K562 (cell line): ENCODE results near the gene AIF1. TPM values are rescaled to one million over a fixed set of nuclear protein-coding genes. Genes with fewer than 3 reads are reported as not detected.

Experiments
- BACH1 ChIP-seq: fragments of 200-800 bp; sonication (Bioruptor generic); IDR thresholded peaks from 2 replicates; pipeline ENCODE4 v1.6.1; 2016; ENCODE audit warnings: missing genetic modification characterization, missing compliant biosample characterization
- CCNT2 ChIP-seq: IDR thresholded peaks from 2 replicates; pipeline ENCODE4 v1.6.1; 2011; ENCODE audit warnings: borderline replicate concordance, low read depth, mild to moderate bottlenecking, moderate library complexity, mixed read lengths, low read length; ENCODE audit not compliant: insufficient read length; ENCODE audit errors: extremely low read depth
- CHD1 ChIP-seq: fragments of 200-600 bp; sonication (generic); IDR thresholded peaks from one replicate; pipeline ENCODE4 v1.6.1; 2012; ENCODE audit warnings: mild to moderate bottlenecking, moderate library complexity, low read length, inconsistent platforms
- GABPB1 ChIP-seq: sonication (generic); formaldehyde crosslinking; IDR thresholded peaks from 2 replicates; pipeline ENCODE4 v1.8.0; 2022; ENCODE audit warnings: mild to moderate bottlenecking, missing genetic modification reagents
- HEY1 ChIP-seq: fragments of 250-450 bp; sonication (Bioruptor Pico); IDR thresholded peaks from 2 replicates; pipeline ENCODE4 v1.5.0; 2020; ENCODE audit warnings: mild to moderate bottlenecking, moderate library complexity, borderline replicate concordance
- HNRNPH1 ChIP-seq: fragments of 200-400 bp; formaldehyde crosslinking; optimal IDR thresholded peaks from 2 replicates; pipeline ENCODE3; 2017; ENCODE audit warnings: low read depth, mild to moderate bottlenecking, low read length, moderate library complexity
- HNRNPUL1 ChIP-seq: fragments of 200-400 bp; formaldehyde crosslinking; IDR thresholded peaks from 2 replicates; pipeline ENCODE4 v1.6.1; 2017; ENCODE audit warnings: low read length
- KDM2B ChIP-seq: fragments of 250-450 bp; sonication (Bioruptor Pico); IDR thresholded peaks from 2 replicates; pipeline ENCODE4 v1.8.0; 2021; ENCODE audit warnings: mild to moderate bottlenecking, moderate library complexity
- KLF1 ChIP-seq: fragments of 450-650 bp; IDR thresholded peaks from 2 replicates; pipeline ENCODE4 v1.6.1; 2016; ENCODE audit warnings: missing genetic modification characterization, missing compliant biosample characterization
- L3MBTL2 ChIP-seq: fragments of 450-650 bp; IDR thresholded peaks from 2 replicates; pipeline ENCODE4 v1.6.1; 2016; ENCODE audit warnings: mild to moderate bottlenecking, moderate library complexity
- NCOA1 ChIP-seq: fragments of 450-650 bp; IDR thresholded peaks from 2 replicates; pipeline ENCODE4 v1.6.1; 2016; ENCODE audit warnings: low read depth
- PCBP1 ChIP-seq: fragments of 200-400 bp; formaldehyde crosslinking; IDR thresholded peaks from 2 replicates; pipeline ENCODE4 v1.6.1; 2018; ENCODE audit warnings: mild to moderate bottlenecking, low read depth, low read length; ENCODE audit not compliant: poor library complexity, severe bottlenecking
- PHB ChIP-seq: fragments of 250-450 bp; sonication (Bioruptor Pico); IDR thresholded peaks from 2 replicates; pipeline ENCODE4 v1.5.0; 2021
- RAD21 ChIP-seq, 2 experiments: fragments of 250-450 bp in 1 of 2; fragments of 450-650 bp in 1 of 2; sonication (Bioruptor Pico) in 1 of 2; formaldehyde crosslinking in 1 of 2; IDR thresholded peaks in 1 of 2; conservative IDR thresholded peaks in 1 of 2; 2 replicates each; pipeline versions ENCODE4 v1.4.0 to v1.8.0; 2020 to 2022; ENCODE audit warnings: mild to moderate bottlenecking in 2 of 2, moderate library complexity in 1 of 2
- RFX7 ChIP-seq: fragments of 250-450 bp; sonication (Bioruptor Pico); IDR thresholded peaks from 2 replicates; pipeline ENCODE4 v1.5.1; 2021; ENCODE audit warnings: mild to moderate bottlenecking
- TCF3 ChIP-seq: sonication (generic); formaldehyde crosslinking; IDR thresholded peaks from 2 replicates; pipeline ENCODE4 v1.4.0; 2020; ENCODE audit warnings: mild to moderate bottlenecking, missing genetic modification reagents
- TCF7L2 ChIP-seq: fragments of 150-350 bp; IDR thresholded peaks from 2 replicates; pipeline ENCODE4 v1.6.1; 2016; ENCODE audit warnings: low read depth, mild to moderate bottlenecking, low read length, moderate library complexity
- ZBTB5 ChIP-seq: fragments of 450-650 bp; IDR thresholded peaks from 2 replicates; pipeline ENCODE4 v1.6.1; 2017; ENCODE audit warnings: antibody characterized with exemption
- ZFX ChIP-seq: sonication (generic); formaldehyde crosslinking; IDR thresholded peaks from 2 replicates; pipeline ENCODE4 v1.8.0; 2022; ENCODE audit warnings: mild to moderate bottlenecking, missing genetic modification reagents, moderate library complexity
- ZNF316 ChIP-seq: fragments of 450-650 bp; IDR thresholded peaks from 2 replicates; pipeline ENCODE4 v1.6.1; 2016
- polyA plus RNA-seq, 8 experiments: library from polyadenylated mRNA; depleted of rRNA in 4 of 8; stranded (reverse) in 5 of 8; unstranded in 3 of 8; fragments of >200 nt; fragmentation: Nextera tagmentation in 2 of 8; fragmentation: Illumina TruSeq in 1 of 8; extraction: Ambion mirVana in 2 of 8; extraction: Trizol in 1 of 8; gene quantifications; 2 replicates each; pipeline versions ENCODE4 v1.2.1 to v1.2.3, GENCODE V29; 2011 to 2014; ENCODE audit warnings: inconsistent platforms in 1 of 8, missing spikeins in 1 of 8
- total RNA-seq, 7 experiments: library from RNA; depleted of rRNA in 6 of 7; stranded (reverse); fragments of >200 nt in 6 of 7; fragmentation: Illumina TruSeq in 2 of 7; extraction: Trizol in 2 of 7; gene quantifications; 2 replicates each; pipeline versions ENCODE4 v1.2.1 to v1.2.3, GENCODE V29; 2011 to 2021; ENCODE audit warnings: low replicate concordance in 1 of 7
- TF ChIP-seq, protein P1 (sequence below): fragments of 250-450 bp; sonication (Bioruptor Pico); IDR thresholded peaks from 2 replicates; pipeline ENCODE4 v1.4.0; 2020; ENCODE audit warnings: mild to moderate bottlenecking, moderate library complexity
- TF ChIP-seq, protein P2 (sequence below): sonication (generic); formaldehyde crosslinking; IDR thresholded peaks from 2 replicates; pipeline ENCODE4 v1.8.0; 2022; ENCODE audit warnings: mild to moderate bottlenecking, missing genetic modification reagents

The AIF1 gene
- total and polyA plus RNA-seq, 9 of the 15 experiments (the other 6 are each of a cell fraction or from before 2014, with no cell fraction given), result 9.4 to 33.4 (median 19.4) TPM

GRCh38 chr6:31620586-31621319 lies 5.7 kb downstream of the AIF1 start, which contains the start of gene PRRC2A (continued):
- no peak for TF ChIP-seq TCF7L2
- TF ChIP-seq KDM2B (CRISPR knock-in tag), result no peak
- 0 out of 2 replicates have a peak, but pooled peaks have one; percentile 13 for TF ChIP-seq HEY1 (CRISPR knock-in tag)
- TF ChIP-seq PCBP1, result peak; percentile 76
- no peak for TF ChIP-seq HNRNPUL1
- TF ChIP-seq GABPB1 (CRISPR knock-in tag), result peak; percentile 81
- no peak for TF ChIP-seq ZBTB5
- peak; percentile 11 for TF ChIP-seq CCNT2
- 0 out of 2 replicates have a peak, but pooled peaks have one; percentile 32 for TF ChIP-seq NCOA1
- TF ChIP-seq BACH1 (tag), result no peak
- peak; percentile 53; the same call in 1 of the 2 replicates for TF ChIP-seq PHB (CRISPR knock-in tag)
- 0 out of 2 replicates have a peak, but pooled peaks have one; percentile 23 for TF ChIP-seq ZNF316
- peak; percentile 99 for TF ChIP-seq CHD1
- no peak for TF ChIP-seq KLF1
- TF ChIP-seq, protein P1, sequence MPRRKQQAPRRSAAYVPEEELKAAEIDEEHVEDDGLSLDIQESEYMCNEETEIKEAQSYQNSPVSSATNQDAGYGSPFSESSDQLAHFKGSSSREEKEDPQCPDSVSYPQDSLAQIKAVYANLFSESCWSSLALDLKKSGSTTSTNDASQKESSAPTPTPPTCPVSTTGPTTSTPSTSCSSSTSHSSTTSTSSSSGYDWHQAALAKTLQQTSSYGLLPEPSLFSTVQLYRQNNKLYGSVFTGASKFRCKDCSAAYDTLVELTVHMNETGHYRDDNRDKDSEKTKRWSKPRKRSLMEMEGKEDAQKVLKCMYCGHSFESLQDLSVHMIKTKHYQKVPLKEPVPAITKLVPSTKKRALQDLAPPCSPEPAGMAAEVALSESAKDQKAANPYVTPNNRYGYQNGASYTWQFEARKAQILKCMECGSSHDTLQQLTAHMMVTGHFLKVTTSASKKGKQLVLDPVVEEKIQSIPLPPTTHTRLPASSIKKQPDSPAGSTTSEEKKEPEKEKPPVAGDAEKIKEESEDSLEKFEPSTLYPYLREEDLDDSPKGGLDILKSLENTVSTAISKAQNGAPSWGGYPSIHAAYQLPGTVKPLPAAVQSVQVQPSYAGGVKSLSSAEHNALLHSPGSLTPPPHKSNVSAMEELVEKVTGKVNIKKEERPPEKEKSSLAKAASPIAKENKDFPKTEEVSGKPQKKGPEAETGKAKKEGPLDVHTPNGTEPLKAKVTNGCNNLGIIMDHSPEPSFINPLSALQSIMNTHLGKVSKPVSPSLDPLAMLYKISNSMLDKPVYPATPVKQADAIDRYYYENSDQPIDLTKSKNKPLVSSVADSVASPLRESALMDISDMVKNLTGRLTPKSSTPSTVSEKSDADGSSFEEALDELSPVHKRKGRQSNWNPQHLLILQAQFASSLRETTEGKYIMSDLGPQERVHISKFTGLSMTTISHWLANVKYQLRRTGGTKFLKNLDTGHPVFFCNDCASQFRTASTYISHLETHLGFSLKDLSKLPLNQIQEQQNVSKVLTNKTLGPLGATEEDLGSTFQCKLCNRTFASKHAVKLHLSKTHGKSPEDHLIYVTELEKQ (CRISPR knock-in tag), result no peak
- peak; percentile 93 for TF ChIP-seq ZFX
- TF ChIP-seq L3MBTL2, result no peak
- no peak for TF ChIP-seq HNRNPH1
- peak; percentile 21; the same call in 1 of the 2 replicates for TF ChIP-seq TCF3 (CRISPR knock-in tag)
- TF ChIP-seq, protein P2, sequence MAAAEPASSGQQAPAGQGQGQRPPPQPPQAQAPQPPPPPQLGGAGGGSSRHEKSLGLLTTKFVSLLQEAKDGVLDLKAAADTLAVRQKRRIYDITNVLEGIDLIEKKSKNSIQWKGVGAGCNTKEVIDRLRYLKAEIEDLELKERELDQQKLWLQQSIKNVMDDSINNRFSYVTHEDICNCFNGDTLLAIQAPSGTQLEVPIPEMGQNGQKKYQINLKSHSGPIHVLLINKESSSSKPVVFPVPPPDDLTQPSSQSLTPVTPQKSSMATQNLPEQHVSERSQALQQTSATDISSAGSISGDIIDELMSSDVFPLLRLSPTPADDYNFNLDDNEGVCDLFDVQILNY (CRISPR knock-in tag), result 0 out of 2 replicates have a peak, but pooled peaks have one; percentile 49
- TF ChIP-seq RFX7 (CRISPR knock-in tag), result no peak
- peak in 1 of 2 experiments; percentile 1; a peak in 1 of 4 replicates for TF ChIP-seq RAD21 (CRISPR knock-in tag; conservative IDR thresholded peaks at IDR 0.05 in 1 of 2, IDR thresholded peaks at IDR 0.05 in 1 of 2)
